Globus pallidus (tissue), 1 donor: ENCODE measurements around the gene CALML6.
"Not testable (repeated sequence)": the region's sequence is repeated elsewhere in the genome, so short reads cannot be mapped to it uniquely, and the experiment has no call there.

Experiments
- DNase-seq: peaks from one replicate; pipeline ENCODE4 v3.0.0-alpha.2; 2015; ENCODE audit warnings: low spot score

The CALML6 gene

GRCh38 chr1:1925437-1926345, 10.6 kb downstream of the CALML6 start:
- DNase-seq = no peak

GRCh38 chr1:1926346-1926811, 11.3 kb downstream of the CALML6 start:
- no peak for DNase-seq

GRCh38 chr1:1926886-1927660, 12.0 kb downstream of the CALML6 start:
- DNase-seq = no peak

- DNase-seq = no peak
Measured at GRCh38 chr1:1927751-1928150, 12.7 kb downstream of the CALML6 start.

- DNase-seq = no peak
Measured at GRCh38 chr1:1928231-1929101, 13.4 kb downstream of the CALML6 start.

GRCh38 chr1:1929102-1929638, 14.1 kb downstream of the CALML6 start:
- DNase-seq = no peak

GRCh38 chr1:1929639-1930545, 14.8 kb downstream of the CALML6 start:
- no peak for DNase-seq

GRCh38 chr1:1934848-1935247, 19.8 kb downstream of the CALML6 start:
- not testable (repeated sequence) for DNase-seq

- no peak for DNase-seq
Measured at GRCh38 chr1:1937061-1937460, 22.0 kb downstream of the CALML6 start.

- no peak for DNase-seq
Measured at GRCh38 chr1:1937549-1938275, 22.7 kb downstream of the CALML6 start.

GRCh38 chr1:1938276-1938573, 23.2 kb downstream of the CALML6 start:
- no peak for DNase-seq

GRCh38 chr1:1938613-1939295, 23.7 kb downstream of the CALML6 start:
- no peak for DNase-seq

- DNase-seq = no peak
Measured at GRCh38 chr1:1939296-1940122, 24.4 kb downstream of the CALML6 start.

- no peak for DNase-seq
Measured at GRCh38 chr1:1940123-1940425, 25.0 kb downstream of the CALML6 start.

GRCh38 chr1:1941211-1941841, 26.3 kb downstream of the CALML6 start:
- DNase-seq = no peak

- no peak for DNase-seq
Measured at GRCh38 chr1:1941868-1942752, 27.1 kb downstream of the CALML6 start.
